Fibroblast of lung (primary cell): ENCODE measurements around the gene FLRT2.

ENCODE experiments used
- CTCF ChIP-seq, 2 donors: IDR thresholded peaks in 1 of 2; conservative IDR thresholded peaks in 1 of 2; 1 replicate in 1 of 2; 2 replicates in 1 of 2; pipeline ENCODE4 v1.5.1; 2011 to 2012; ENCODE audit warnings: low read length in 2 of 2, control low read depth in 1 of 2, inconsistent platforms in 1 of 2, low read depth in 1 of 2, mild to moderate bottlenecking in 1 of 2
- EZH2 ChIP-seq: IDR thresholded peaks from 2 replicates; pipeline ENCODE4 v1.5.1; 2012; ENCODE audit warnings: low read length, control low read depth, mild to moderate bottlenecking; ENCODE audit errors: missing control alignments

GRCh38 chr14:85662096-85662495 is 132.2 kb downstream of the FLRT2 start:
- no peak for TF ChIP-seq CTCF (conservative IDR thresholded peaks at IDR 0.05 in 1 of 2, IDR thresholded peaks at IDR 0.05 in 1 of 2; ENCODE audit: low read depth in 1 of 2, low read length in 2 of 2)
- no peak for TF ChIP-seq EZH2
